ENCODE measurements around the gene TIGAR.

DNA sequence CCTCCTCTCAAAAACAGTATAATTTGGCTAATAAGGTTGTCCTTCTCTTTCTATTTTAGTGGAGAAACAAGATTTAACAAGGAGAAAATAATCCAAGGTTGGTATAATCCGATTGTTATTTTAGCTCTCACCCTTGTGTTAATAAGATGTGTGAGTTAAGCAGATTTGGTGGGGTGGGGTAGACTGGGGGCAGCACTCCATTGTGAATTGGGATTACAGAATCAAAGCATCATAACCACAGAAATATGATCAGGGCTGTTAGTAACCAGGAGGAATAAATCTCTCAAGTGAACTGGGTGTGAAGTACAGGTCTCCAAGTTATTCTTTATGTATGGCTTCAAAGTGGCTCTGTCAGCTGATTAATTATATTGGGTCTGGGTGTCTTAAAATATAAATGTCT lies 10.2 kb downstream of the TIGAR start:
- TF ChIP-seq, protein P1, sequence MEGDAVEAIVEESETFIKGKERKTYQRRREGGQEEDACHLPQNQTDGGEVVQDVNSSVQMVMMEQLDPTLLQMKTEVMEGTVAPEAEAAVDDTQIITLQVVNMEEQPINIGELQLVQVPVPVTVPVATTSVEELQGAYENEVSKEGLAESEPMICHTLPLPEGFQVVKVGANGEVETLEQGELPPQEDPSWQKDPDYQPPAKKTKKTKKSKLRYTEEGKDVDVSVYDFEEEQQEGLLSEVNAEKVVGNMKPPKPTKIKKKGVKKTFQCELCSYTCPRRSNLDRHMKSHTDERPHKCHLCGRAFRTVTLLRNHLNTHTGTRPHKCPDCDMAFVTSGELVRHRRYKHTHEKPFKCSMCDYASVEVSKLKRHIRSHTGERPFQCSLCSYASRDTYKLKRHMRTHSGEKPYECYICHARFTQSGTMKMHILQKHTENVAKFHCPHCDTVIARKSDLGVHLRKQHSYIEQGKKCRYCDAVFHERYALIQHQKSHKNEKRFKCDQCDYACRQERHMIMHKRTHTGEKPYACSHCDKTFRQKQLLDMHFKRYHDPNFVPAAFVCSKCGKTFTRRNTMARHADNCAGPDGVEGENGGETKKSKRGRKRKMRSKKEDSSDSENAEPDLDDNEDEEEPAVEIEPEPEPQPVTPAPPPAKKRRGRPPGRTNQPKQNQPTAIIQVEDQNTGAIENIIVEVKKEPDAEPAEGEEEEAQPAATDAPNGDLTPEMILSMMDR (IDR thresholded peaks at IDR 0.05): no peak
- TF ChIP-seq EZH2 (IDR thresholded peaks at IDR 0.05; ENCODE audit: borderline replicate concordance, insufficient read depth, low read depth, low read length, poor library complexity, severe bottlenecking): no peak
